ENCODE measurements around the gene ARHGAP22. TPM values are rescaled to one million over a fixed set of nuclear protein-coding genes. Genes with fewer than 3 reads are reported as not detected.

The ARHGAP22 gene
- total RNA-seq, 4 donors from 2014 or later = 3.2 to 24.0 (median 9.9) TPM

DNA sequence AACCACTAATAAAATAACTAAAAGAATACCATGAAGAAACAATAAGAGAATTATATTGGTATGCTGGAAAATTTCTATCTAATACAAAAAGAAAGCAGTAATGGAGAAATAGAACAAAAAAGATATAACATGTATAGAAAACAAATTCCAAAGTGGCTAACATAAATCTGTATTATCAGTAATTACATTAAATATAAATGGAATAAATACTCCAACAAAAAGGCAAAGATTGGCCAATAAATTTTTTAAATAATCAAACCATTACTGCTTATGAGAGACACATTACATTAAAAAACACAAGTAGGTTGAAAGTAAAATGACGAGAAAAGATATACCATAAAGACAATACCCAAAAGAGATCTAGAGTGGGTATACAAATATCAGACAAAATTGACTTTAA, 90.0 kb downstream of the ARHGAP22 start:
- TF ChIP-seq, protein P1, sequence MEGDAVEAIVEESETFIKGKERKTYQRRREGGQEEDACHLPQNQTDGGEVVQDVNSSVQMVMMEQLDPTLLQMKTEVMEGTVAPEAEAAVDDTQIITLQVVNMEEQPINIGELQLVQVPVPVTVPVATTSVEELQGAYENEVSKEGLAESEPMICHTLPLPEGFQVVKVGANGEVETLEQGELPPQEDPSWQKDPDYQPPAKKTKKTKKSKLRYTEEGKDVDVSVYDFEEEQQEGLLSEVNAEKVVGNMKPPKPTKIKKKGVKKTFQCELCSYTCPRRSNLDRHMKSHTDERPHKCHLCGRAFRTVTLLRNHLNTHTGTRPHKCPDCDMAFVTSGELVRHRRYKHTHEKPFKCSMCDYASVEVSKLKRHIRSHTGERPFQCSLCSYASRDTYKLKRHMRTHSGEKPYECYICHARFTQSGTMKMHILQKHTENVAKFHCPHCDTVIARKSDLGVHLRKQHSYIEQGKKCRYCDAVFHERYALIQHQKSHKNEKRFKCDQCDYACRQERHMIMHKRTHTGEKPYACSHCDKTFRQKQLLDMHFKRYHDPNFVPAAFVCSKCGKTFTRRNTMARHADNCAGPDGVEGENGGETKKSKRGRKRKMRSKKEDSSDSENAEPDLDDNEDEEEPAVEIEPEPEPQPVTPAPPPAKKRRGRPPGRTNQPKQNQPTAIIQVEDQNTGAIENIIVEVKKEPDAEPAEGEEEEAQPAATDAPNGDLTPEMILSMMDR (IDR thresholded peaks at IDR 0.05) = no peak
- DNase-seq (ENCODE audit: low spot score) = no peak
- no peak for ATAC-seq (ENCODE audit: low FRiP score)

- TF ChIP-seq, protein P1 (IDR thresholded peaks at IDR 0.05) = no peak
- DNase-seq (ENCODE audit: low spot score) = no peak
- no peak for ATAC-seq (ENCODE audit: low FRiP score)
Measured at GRCh38 chr10:48514255-48514654, 90.6 kb downstream of the ARHGAP22 start.

DNA sequence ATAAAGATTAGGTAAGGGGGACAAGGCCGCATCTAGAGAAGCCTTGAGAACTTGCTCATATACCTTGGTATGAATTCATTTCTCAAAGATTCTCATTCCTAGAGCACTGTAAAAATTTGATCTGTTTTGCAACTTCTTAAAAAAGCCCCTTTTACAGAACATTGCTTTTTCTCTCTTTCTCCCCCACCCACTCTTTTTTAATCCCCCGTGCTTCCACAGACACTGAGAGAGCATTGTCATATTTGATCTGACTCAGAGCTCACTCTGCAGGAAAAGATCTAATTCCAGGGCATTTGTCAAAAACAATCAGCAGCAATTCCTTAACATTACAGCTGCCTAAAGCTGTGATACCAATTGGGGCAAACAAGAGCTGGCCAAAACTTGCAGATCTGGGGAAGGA, 92.0 kb downstream of the ARHGAP22 start:
- DNase-seq (ENCODE audit: low spot score) = no peak
- ATAC-seq (ENCODE audit: low FRiP score) = no peak
- TF ChIP-seq, protein P1 (IDR thresholded peaks at IDR 0.05) = no peak

GRCh38 chr10:48511875-48512231, 93.0 kb downstream of the ARHGAP22 start:
- ATAC-seq (ENCODE audit: low FRiP score) (no peak), DNase-seq (ENCODE audit: low spot score) (no peak)
- TF ChIP-seq, protein P1 (IDR thresholded peaks at IDR 0.05) = no peak

- ATAC-seq (ENCODE audit: low FRiP score) = no peak
- no peak for DNase-seq (ENCODE audit: low spot score)
- TF ChIP-seq, protein P1 (IDR thresholded peaks at IDR 0.05) = no peak
Measured at GRCh38 chr10:48511066-48511874, 93.6 kb downstream of the ARHGAP22 start.

DNA sequence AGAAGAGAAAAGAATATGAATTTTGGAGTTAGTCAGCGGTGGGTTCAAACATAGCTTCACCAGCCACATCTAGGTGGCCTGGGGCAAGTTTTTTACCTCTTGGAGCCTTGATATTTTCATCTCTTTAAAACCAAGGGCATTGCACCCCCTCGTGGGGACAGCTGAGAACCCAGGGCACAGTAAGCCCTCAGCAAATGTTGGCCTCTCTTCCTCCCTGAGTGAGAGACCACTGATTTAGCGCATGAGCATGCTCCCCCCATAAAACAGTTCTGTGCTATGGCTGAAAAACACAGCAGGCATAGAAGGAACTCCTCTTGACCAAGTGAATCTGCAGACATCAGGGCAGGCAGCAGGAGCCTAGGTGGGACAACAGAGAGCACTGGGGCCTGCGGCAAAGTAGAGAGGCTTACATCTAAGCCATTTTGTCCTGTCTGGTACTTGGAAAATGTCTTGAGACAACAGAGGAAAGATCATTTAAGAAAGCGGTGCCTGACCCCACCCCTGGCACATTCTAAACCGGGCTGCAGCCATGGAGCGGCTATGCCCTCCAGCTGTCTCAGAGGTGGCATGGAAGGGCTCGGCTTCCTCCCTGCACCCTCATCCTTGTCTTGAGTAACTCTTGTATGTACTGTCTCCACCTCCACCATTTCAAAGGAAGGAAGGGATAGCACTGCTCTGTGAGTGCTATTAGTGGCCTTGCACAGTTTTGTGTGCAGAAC, 94.7 kb downstream of the ARHGAP22 start:
- DNase-seq (ENCODE audit: low spot score) (no peak), ATAC-seq (ENCODE audit: low FRiP score) (no peak)
- TF ChIP-seq, protein P1 (IDR thresholded peaks at IDR 0.05) = no peak

Measured in omental fat pad (tissue), 4 donors.